ENCODE data around the gene CLASRP. TPM values are rescaled to one million over a fixed set of nuclear protein-coding genes. Genes with fewer than 3 reads are reported as not detected.

Gene CLASRP
- total RNA-seq, 1 donor from 2014 or later = 19.2 TPM

GRCh38 chr19:45016388-45017314 lies 22.2 kb upstream of the CLASRP start:
- no peak overlapping the region for H3K4me3 ChIP-seq (ENCODE audit: low read depth, low read length)
- H3K36me3 ChIP-seq (ENCODE audit: control insufficient read depth, insufficient read depth, low read length) = peaks cover 3% of the 10 kb centered on the region
- no peaks in the 10 kb centered on the region for H3K27me3 ChIP-seq (ENCODE audit: control insufficient read depth, insufficient read depth, low read length)
- peak; percentile 65 for DNase-seq (ENCODE audit: low read depth)
- no peak for FAIRE-seq
- TF ChIP-seq CTCF (IDR thresholded peaks at IDR 0.05; ENCODE audit: insufficient read depth, low read length, severe bottlenecking) = peak; percentile 59

GRCh38 chr19:45019187-45019586 lies 19.7 kb upstream of the CLASRP start:
- peak; percentile 8 for DNase-seq (ENCODE audit: low read depth)
- H3K36me3 ChIP-seq (ENCODE audit: control insufficient read depth, insufficient read depth, low read length) = peaks cover 5% of the 10 kb centered on the region
- H3K4me3 ChIP-seq (ENCODE audit: low read depth, low read length) = no peak overlapping the region
- no peaks in the 10 kb centered on the region for H3K27me3 ChIP-seq (ENCODE audit: control insufficient read depth, insufficient read depth, low read length)
- FAIRE-seq = peak; percentile 13
- no peak for TF ChIP-seq CTCF (IDR thresholded peaks at IDR 0.05; ENCODE audit: insufficient read depth, low read length, severe bottlenecking)

- FAIRE-seq (no peak), DNase-seq (ENCODE audit: low read depth) (no peak)
- Histone ChIP-seq H3K27me3 (ENCODE audit: control insufficient read depth, insufficient read depth, low read length) (no peaks in the 10 kb centered on the region), H3K4me3 (ENCODE audit: low read depth, low read length) (no peak overlapping the region), H3K36me3 (ENCODE audit: control insufficient read depth, insufficient read depth, low read length) (peaks cover 5% of the 10 kb centered on the region)
- TF ChIP-seq CTCF (IDR thresholded peaks at IDR 0.05; ENCODE audit: insufficient read depth, low read length, severe bottlenecking) = no peak
These were observed 18.8 kb upstream of the CLASRP start for GRCh38 chr19:45020071-45020470.

GRCh38 chr19:45021971-45022370 lies 16.9 kb upstream of the CLASRP start:
- FAIRE-seq (no peak), DNase-seq (ENCODE audit: low read depth) (no peak)
- Histone ChIP-seq H3K36me3 (ENCODE audit: control insufficient read depth, insufficient read depth, low read length) (peaks cover 2% of the 10 kb centered on the region), H3K4me3 (ENCODE audit: low read depth, low read length) (no peak overlapping the region), H3K27me3 (ENCODE audit: control insufficient read depth, insufficient read depth, low read length) (no peaks in the 10 kb centered on the region)
- TF ChIP-seq CTCF (IDR thresholded peaks at IDR 0.05; ENCODE audit: insufficient read depth, low read length, severe bottlenecking) = no peak

- FAIRE-seq = no peak
- no peaks in the 10 kb centered on the region for H3K27me3 ChIP-seq (ENCODE audit: control insufficient read depth, insufficient read depth, low read length)
These were observed 15.8 kb upstream of the CLASRP start for GRCh38 chr19:45023048-45023447.

More at GRCh38 chr19:45023048-45023447, 15.8 kb upstream of the CLASRP start:
- no peak for DNase-seq (ENCODE audit: low read depth)
- TF ChIP-seq CTCF (IDR thresholded peaks at IDR 0.05; ENCODE audit: insufficient read depth, low read length, severe bottlenecking) = no peak
- Histone ChIP-seq H3K36me3 (ENCODE audit: control insufficient read depth, insufficient read depth, low read length) (peaks cover 2% of the 10 kb centered on the region), H3K4me3 (ENCODE audit: low read depth, low read length) (no peak overlapping the region)
